ENCODE results near the gene TRIM7.
A peak's percentile ranks its signal among the peaks of the same experiment; 100 is the strongest.
"Not testable (repeated sequence)": the region's sequence is repeated elsewhere in the genome, so short reads cannot be mapped to it uniquely, and the experiment has no call there.

Gene TRIM7

DNA sequence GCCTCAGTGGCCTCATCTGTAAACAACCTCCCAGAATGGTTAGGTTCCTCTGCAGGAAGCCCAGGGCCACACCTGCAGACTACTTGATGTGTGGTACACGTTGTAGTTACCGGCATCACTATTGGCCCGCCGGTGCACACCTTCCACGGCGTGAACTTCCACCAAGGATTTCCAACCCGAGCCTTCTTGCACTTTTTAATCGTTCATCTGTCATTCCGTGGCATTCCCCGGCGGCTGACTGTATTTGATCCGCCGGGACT lies 12.7 kb upstream of the TRIM7 start:
- Histone ChIP-seq H3K4me1 (ENCODE audit: low read depth, poor library complexity, severe bottlenecking) (peaks cover 8% of the 10 kb centered on the region), H3K27me3 (ENCODE audit: insufficient read depth, low read depth) (no peaks in the 10 kb centered on the region), H3K9ac (no peak overlapping the region; the same call in 1 of the 2 replicates), H3K4me3 (IDR thresholded peaks at IDR 0.05; ENCODE audit: insufficient read depth, low read depth, low read length) (no peak overlapping the region), H2AFZ (ENCODE audit: low read depth) (peak overlapping the region; percentile 86), H3K4me2 (peak overlapping the region; percentile 60), H3K36me3 (ENCODE audit: insufficient read depth) (no peaks in the 10 kb centered on the region), H4K20me1 (ENCODE audit: insufficient read depth) (no peaks in the 10 kb centered on the region), H3K27ac (peak overlapping the region; percentile 47; the same call in 1 of the 2 replicates), H3K79me2 (ENCODE audit: insufficient read depth, low read depth) (no peaks in the 10 kb centered on the region)
- TF ChIP-seq, protein P1, sequence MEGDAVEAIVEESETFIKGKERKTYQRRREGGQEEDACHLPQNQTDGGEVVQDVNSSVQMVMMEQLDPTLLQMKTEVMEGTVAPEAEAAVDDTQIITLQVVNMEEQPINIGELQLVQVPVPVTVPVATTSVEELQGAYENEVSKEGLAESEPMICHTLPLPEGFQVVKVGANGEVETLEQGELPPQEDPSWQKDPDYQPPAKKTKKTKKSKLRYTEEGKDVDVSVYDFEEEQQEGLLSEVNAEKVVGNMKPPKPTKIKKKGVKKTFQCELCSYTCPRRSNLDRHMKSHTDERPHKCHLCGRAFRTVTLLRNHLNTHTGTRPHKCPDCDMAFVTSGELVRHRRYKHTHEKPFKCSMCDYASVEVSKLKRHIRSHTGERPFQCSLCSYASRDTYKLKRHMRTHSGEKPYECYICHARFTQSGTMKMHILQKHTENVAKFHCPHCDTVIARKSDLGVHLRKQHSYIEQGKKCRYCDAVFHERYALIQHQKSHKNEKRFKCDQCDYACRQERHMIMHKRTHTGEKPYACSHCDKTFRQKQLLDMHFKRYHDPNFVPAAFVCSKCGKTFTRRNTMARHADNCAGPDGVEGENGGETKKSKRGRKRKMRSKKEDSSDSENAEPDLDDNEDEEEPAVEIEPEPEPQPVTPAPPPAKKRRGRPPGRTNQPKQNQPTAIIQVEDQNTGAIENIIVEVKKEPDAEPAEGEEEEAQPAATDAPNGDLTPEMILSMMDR (conservative IDR thresholded peaks at IDR 0.05; ENCODE audit: low read depth, low read length): no peak

DNA sequence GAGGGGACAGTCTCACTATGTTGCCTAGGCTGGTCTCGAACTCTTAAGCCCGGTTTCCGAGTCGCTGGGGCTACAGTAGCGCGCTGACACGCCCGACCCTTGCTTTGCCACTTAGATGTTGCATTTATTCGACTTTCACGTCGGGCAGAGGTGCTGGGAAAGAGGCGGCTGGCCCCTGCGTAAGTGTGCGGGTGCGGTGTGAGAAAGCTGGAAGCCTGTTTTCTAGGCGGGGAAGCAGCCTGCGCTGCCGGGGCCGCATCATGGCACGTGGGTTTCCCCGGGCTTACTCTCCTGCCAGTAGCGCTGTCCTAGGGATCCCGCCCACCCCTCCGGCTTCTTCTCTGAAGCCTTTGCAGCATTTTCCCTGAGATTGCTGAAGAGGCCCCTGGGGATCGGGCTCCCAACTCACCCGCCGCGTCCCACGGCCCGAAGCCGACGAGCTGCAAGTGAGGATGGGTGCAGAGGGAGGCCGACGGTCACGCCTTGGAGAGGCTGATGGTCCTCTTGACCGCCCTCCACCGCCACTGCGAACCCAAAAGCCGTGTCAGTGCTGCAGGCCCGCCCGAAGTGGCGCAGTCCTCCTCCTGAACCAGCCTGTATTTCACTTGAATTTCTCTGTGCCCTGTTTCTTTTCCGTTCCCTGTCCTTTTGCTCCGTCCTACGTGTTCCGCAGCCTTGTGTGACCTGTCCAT lies 12.3 kb upstream of the TRIM7 start:
- H3K79me2 ChIP-seq (ENCODE audit: insufficient read depth, low read depth): no peaks in the 10 kb centered on the region
- no peak overlapping the region; the same call in 1 of the 2 replicates for H3K9ac ChIP-seq
- no peak overlapping the region for H3K4me3 ChIP-seq (IDR thresholded peaks at IDR 0.05; ENCODE audit: insufficient read depth, low read depth, low read length)
- peak overlapping the region; percentile 86 for H2AFZ ChIP-seq (ENCODE audit: low read depth)
- no peaks in the 10 kb centered on the region for H4K20me1 ChIP-seq (ENCODE audit: insufficient read depth)
- H3K36me3 ChIP-seq (ENCODE audit: insufficient read depth): no peaks in the 10 kb centered on the region
- TF ChIP-seq, protein P1 (conservative IDR thresholded peaks at IDR 0.05; ENCODE audit: low read depth, low read length): no peak
- peak overlapping the region; percentile 60 for H3K4me2 ChIP-seq
- H3K4me1 ChIP-seq (ENCODE audit: low read depth, poor library complexity, severe bottlenecking): peaks cover 8% of the 10 kb centered on the region
- no peaks in the 10 kb centered on the region for H3K27me3 ChIP-seq (ENCODE audit: insufficient read depth, low read depth)
- peak overlapping the region; percentile 47; the same call in 1 of the 2 replicates for H3K27ac ChIP-seq

DNA sequence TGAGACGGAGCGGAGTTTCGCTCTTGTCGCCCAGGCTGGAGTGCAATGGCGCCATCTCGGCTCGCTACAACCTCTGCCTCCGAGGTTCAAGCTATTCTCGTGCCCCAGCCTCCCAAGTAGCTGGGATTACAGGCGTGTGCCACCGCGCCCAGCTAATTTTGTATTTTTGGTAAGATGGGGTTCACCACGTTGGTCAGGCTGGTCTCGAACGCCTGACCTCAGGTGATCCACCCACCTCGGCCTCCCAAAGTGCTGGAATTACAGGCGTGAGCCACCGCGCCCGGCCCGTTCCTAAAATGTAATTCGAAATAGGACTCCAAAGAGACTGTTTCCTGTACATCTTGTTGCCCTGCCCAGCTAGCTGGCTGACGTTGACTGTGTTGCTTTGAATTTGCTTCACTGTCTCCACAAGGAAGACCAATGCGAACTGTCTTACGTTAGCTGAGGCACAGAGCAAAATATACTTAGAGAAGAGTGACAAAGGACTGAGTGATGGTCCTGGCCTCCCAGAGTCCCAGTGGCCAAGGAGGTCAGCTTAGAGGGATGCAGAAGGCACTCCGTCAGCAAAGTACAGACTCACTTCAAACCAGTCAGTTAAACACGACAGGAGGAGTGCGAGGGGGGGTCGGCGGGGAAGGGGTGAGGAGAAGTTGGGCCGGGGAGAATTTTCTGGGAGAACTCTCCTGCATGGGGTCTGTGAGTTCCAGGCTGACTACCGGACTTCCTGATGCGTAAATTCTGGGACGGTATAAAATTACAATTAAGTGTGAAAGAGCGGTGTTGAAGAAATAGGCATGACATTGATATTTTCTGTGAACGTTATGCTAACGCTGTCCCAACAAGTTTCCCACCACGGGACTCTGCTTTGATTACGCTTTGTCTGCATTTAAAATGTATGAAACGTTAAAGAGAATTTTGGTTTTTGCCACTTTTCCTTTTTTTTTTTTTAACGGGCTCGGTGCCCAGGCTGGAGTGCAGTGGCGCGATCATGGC lies 11.3 kb upstream of the TRIM7 start:
- Histone ChIP-seq H3K27me3 (ENCODE audit: insufficient read depth, low read depth) (no peaks in the 10 kb centered on the region), H3K4me3 (IDR thresholded peaks at IDR 0.05; ENCODE audit: insufficient read depth, low read depth, low read length) (no peak overlapping the region), H3K79me2 (ENCODE audit: insufficient read depth, low read depth) (no peaks in the 10 kb centered on the region), H3K36me3 (ENCODE audit: insufficient read depth) (no peaks in the 10 kb centered on the region), H3K27ac (no peak overlapping the region; the same call in 1 of the 2 replicates), H3K4me2 (peak overlapping the region; percentile 50; the same call in 1 of the 2 replicates), H3K9ac (no peak overlapping the region), H3K4me1 (ENCODE audit: low read depth, poor library complexity, severe bottlenecking) (peaks cover 3% of the 10 kb centered on the region), H4K20me1 (ENCODE audit: insufficient read depth) (no peaks in the 10 kb centered on the region), H2AFZ (ENCODE audit: low read depth) (peak overlapping the region; percentile 61)
- TF ChIP-seq, protein P1 (conservative IDR thresholded peaks at IDR 0.05; ENCODE audit: low read depth, low read length): no peak

DNA sequence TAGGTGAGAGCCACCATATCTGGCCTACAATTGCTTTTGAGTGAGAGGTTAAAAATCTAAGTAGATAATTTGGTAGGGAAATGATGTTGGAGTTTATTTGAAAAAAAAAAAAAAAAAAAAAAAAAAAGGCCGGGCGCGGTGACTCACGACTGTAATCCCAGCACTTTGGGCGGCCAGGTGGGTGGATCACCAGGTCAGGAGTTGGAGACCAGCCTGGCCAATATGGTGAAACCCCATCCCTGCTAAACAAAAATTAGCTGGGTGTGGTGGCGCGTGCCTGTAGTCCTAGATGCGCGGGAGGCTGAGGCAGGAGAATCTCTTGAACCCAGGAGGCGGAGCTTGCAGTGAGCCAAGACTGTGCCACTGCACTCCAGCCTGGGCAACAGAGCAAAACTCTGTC lies 9.3 kb upstream of the TRIM7 start:
- not testable (repeated sequence) for H3K27me3 ChIP-seq (ENCODE audit: insufficient read depth, low read depth); H3K4me1 ChIP-seq (ENCODE audit: low read depth, poor library complexity, severe bottlenecking); H3K79me2 ChIP-seq (ENCODE audit: insufficient read depth, low read depth); H2AFZ ChIP-seq (ENCODE audit: low read depth); H3K36me3 ChIP-seq (ENCODE audit: insufficient read depth); H4K20me1 ChIP-seq (ENCODE audit: insufficient read depth); H3K4me2 ChIP-seq; H3K27ac ChIP-seq; H3K4me3 ChIP-seq (IDR thresholded peaks at IDR 0.05; ENCODE audit: insufficient read depth, low read depth, low read length); H3K9ac ChIP-seq

Measured in KMS-11 (cell line).